ENCODE measurements around the gene KPNA5.
"Not testable (repeated sequence)": the region's sequence is repeated elsewhere in the genome, so short reads cannot be mapped to it uniquely, and the experiment has no call there.

KPNA5 gene

DNA sequence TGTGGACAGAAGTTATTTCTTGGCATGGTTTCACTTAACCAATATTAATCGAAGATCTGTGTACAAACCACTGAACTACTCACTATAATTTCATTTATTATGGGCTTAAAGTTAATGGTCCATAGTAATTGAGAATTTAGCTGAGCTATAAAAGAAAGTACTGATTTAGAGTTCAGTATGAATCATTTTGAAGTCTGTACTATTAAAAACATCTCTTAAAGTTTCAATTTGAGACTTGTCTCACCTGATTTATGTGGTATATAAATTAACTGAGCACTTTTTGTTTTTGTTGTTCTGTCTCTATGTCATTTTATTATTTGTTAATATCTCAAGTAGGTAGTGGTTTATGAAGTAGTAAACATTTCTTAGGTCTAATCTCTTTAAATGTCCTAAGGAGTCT, 24.9 kb downstream of the KPNA5 start:
- no peak for DNase-seq

DNA sequence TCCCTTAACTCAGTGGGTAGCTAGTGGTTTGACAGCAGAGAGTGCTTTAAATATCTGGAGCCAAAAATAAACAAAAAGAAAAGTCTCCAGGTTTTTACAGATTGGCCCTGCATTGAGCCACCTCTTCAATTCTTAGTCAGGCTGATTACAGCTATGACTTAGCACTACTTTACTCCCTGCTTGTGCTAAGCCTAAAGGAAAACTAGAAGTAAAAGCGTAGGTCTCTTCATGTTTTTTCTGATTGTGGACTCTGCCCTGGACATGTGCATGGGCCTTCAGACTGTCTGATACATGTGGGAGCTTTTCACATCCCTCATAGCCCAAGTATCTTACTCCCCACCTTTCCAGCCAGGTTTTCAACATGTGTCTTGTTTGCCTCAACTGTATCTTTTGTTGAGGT, 33.3 kb downstream of the KPNA5 start:
- DNase-seq, result no peak

DNA sequence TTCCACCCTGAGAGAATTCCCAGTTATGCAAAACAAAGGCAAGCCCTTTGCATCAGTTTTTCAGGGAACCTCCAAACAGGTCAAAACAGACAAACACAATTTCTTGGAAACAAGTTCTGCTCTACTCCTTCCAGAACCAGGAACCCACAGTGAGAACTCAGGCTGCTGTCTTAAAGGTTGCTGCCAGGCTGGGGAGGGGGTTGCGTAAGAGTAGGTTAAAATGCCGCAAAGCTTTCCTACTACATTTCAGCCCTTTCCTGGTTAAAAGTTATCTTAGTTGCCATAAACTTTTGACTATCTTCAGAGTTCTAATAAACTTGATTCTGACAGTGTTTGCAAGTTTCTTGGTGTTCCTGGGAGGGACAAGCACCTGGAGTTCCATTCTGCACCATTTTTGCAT, 33.8 kb downstream of the KPNA5 start:
- DNase-seq, result no peak

DNA sequence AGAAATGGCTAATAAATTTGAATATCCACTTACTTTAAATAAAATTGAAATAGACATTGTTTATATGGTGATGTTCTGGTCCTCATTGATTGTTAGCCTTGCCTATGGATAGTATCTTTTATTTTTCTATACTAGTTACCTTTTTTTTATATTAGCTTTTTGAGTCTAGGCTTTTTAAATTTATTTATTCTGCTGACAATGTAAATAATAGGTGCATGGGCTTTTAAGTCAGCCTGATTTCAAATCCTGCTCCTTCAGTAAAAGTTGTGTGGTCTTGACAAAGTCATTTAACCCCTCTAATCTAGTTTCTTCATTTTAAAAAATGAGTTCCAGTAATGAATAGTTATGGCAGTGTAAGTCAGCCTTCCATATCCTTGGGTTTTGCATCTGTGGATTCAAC, 45.9 kb downstream of the KPNA5 start:
- DNase-seq, result no peak

DNA sequence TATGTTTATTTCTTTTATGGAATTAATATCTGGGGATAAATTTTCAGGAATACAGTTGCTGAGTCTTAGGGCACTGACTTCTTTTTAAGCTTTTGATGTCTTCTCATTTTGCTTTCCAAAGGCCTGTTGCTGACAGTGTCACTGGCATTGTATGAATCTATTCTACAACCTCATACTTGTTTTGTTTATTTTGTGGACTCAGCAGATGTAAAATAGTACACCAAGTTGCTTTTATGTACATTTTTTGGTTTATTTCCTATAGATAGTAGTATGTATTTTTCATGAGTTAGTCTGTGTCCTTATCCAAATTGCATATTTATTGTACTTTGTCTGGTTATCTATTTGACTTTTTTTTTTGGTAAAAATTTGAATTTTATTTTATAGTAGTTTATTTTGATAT, 49.5 kb downstream of the KPNA5 start:
- DNase-seq, result no peak

DNA sequence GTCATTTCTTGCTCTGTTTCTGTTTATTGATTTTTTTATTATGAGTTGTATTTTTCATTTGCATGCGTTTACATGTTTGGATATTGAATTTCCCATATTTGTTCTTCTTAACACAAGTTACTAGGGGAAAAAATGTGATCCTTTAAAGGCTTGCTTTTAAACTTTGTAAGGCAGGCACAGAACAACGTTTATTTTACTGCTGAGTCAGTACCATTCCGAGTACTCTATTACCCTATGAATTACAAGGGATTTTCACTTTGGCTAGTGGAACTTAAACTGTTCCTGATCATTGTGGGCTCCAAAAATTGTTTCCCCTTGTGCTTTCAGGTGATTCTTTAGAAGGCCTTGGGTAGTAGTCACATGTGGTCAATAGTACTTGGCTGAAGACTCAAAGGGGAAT, 56.0 kb downstream of the KPNA5 start:
- no peak for DNase-seq

DNA sequence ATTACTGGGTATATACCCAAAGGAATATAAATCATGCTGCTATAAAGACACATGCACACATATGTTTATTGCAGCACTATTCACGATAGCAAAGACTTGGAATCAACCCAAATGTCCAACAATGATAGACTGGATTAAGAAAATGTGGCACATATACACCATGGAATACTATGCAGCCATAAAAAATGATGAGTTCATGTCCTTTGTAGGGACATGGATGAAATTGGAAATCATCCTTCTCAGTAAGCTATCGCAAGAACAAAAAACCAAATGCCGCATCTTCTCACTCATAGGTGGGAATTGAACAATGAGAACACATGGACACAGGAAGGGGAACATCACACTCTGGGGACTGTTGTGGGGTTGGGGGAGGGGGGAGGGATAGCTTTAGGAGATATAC, 59.5 kb downstream of the KPNA5 start:
- not testable (repeated sequence) for DNase-seq

DNA sequence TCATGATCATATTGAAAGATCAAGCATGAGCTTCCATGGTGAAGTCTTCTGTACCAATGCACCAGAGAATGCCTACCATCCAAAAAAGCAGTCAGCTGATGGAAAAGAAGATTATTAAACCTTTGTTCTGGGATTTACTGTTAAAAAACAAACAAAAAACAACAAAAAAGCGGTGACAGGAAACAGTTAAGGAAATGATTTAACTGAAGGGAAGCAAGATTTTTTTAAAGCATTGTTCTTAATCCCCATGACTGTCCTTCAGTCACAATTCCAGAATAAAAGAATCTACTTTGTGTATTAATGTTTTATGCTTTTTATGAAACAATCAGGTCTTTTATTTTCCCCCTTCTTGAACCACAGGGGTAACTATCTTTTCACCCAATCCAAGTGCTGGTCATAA, 60.6 kb downstream of the KPNA5 start:
- no peak for DNase-seq

DNA sequence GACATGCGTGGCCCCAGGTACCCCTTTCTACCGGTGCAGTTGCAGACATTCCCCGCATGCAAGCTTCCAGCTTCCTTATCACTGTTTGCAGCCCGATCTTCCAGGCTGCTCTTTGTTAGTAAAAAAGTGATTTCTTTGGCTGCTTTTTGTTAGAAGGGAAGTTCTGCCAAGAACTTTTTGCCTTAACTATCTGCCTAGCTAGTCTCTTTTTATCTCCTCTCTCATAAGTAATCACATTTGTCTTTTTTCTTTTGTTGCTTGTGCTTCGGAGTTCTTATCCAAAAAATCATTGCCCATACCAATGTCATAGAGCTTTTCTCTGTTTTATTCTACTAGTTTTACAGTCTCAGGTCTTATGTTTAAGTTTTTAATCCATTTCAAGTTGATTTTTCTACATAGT, 64.2 kb downstream of the KPNA5 start:
- DNase-seq, result no peak

DNA sequence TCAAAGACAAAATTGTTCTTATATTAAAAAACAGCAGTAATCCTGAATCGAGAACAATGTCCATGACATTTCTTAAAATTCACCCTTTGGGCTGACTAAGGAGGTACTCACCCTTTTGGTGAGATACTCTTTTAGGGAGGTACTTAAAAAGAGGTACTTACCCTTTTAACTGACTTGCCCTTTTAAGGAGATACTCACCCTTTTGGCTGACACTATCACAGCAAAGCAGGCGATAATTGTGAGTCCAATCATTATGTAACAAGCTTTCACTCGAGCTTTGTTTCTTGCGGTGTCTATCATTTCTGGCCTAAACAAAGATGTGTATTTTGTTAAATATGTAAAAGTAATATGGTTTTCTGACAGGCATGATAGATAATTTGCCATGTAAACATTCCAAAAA, 80.8 kb downstream of the KPNA5 start:
- DNase-seq, result no peak

DNA sequence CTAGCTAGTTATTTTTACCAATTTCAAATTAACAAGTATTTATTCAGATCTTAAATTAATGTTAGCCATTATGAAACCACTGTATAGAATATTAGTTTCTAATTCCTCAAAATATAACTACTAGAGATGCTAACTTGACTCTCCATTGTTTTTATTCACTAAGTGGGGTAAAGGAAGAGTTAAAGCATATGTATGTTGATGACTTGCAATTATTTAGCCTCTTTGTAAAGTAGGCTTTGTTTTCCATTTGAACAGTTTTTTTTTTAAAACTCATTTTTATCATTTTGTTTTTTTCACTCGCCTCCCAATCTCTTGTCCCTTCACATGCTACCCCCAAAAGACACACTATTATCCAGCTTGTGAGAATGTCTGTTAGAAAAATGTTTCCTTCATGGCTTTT, 81.2 kb downstream of the KPNA5 start:
- DNase-seq, result no peak

DNA sequence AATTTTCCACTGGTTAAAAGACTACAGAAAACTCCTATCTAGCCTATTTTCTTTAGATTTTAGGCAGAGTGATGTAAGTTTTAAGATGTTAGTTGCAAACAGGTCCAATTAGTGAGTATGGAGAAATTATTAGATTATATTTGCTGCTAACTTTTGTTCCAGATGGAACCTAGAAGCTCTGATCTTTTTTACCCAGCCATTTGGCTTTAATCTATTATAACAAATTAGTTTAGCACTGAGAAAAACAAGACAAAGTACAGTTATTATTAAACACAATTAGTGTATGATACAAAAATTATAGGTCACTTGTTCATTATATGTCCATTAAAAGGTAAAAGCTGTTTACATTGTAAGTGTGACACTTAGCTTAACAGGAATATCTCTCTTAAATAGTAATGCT, 82.0 kb downstream of the KPNA5 start:
- no peak for DNase-seq

DNA sequence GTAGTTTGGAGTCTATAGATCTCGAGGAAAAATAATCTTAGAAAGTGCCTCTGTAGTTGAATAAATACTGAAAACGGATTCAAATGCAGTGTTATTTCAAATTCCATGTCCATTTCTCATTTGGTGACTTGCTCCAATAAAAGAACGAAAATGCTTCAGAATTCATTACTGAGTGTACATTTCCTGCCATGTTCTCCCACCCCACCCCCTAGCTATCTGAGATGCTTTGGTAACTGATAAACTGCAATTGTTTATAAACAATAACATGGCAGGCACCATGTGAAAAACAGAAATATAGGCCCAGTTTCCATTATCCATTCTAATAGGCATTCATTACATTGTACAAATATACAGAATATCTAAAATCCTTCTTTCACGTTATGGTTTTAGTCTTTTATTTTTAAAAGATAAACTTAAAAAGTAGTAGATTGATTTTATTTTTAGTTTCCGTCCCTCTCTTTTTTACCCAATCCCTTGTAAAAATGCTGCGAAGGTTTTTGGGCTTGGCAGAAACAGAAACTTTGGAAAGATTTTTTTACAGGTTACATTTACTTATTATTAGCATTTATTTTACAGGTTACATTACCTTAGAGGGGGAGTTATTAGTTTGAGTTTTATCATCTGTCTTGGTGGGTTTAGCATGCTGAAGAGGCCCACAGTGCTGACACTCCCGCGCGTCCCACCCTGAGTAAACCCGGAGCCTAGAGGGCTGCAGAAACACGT, 83.1 kb downstream of the KPNA5 start:
- no peak for DNase-seq

DNA sequence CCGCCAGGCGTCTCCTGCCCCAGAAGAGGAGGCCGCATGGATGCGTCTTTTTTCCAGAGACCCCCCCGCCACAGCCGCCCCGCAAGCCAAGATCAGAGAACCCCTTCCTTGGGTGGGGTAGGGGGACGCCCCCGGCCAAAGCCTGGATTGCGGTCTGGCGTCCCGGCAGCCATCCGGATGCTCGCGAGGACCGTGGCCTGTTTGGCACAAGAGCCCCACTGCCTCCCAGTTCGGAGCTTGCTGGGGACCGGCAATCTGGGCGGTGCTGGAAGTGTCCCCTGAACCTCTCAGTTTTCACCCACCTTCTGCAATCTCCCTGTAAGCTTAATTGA, 83.6 kb downstream of the KPNA5 start:
- DNase-seq, result no peak

DNA sequence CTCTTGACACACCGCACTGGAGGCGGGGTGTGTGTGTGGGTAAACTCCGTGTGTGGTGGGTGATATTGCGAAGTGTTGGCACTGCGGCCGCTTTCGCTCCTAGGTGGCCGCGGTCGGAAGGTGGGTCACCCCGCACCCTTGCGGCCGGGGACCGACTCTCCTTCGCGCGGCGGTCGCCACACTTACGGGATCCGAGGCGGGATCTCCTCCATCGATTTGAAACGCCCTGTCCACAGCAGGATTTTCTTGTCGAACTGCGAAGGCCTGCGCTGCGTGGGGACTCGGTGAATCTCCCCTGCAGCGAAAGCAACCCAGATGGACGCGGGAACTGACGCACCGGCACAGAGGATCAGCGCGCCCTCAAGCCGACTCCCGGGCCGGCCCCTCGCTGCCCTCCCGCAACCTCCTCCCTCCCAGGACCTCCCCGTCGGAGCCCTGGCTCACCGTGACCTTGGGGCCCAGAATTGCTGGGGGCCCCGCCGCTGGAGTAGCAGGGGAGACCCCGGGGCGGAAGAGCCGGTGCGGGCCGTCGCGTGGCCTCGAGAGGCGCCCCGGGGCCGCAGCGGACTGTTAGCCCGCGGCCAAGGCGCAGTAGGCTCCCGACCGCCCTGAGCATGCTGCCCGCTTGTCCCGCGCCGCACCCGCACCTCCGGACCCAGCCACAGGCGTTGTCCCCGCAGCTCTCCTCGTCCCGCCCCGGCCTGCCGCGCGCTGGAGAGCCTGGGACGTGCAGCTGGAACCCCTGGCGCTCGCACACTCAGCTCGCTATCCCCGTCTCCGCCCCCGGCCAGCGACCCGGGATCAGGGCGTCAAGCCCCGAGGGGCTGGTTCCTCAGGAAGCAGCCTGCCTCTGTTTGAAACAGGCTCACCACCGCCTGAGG, 84.2 kb downstream of the KPNA5 start, which contains the start of gene FAM162B:
Gene FAM162B (minus strand): TSS at position 759 of the 881 bp plus-strand sequence. CDS start 143 bp downstream, at position 616.
- DNase-seq, result peak; percentile 27 to 29

DNA sequence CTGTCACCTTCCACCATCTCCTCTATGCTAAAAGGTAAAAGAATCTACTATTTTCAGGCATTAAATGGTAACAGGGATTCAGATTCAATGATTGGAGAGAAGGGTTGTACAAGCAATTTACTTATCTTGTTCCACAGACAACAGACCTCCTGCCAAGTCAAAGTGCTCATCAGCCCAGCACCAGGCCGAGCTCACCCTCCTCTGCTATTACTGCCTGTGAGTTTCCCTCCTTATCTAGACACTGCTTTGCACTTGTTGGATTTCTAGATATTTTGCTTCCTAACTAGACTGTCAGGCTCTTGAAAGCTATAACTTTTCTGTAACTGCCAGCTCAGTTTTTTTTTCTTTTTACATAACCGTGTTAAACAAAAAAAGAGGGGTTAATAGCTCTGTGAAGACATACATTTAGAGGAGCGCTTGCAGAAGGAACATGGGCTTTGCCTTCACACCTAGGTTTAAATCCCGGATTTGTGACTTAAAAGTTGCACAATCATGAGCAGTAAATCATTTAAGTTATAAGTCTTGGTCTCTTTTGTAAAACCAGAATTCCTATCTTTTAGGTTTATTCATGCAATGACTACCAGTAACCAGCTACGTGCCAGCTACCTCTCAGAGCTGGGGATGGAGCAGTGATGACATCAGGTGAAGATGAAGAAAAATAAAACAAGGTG, 85.6 kb downstream of the KPNA5 start:
- no peak for DNase-seq

DNA sequence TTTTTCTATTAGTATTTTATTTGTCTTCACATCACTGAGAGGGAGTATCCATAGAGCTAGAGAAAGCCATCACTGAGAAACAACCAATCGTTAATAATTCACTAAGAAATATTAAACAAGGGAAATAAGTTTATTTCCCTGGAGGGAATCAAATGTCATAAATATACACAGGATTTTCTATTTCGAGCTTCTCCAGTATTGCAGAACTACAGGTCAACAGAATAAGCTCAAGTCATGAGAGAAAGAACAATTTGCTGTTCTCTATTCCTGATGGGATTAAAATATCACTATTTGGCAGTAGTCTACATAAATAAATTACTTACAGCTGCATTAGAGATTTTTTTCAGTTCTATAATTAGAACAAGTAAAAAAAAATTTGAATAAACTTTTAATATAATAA, 86.7 kb downstream of the KPNA5 start:
- DNase-seq, result no peak

DNA sequence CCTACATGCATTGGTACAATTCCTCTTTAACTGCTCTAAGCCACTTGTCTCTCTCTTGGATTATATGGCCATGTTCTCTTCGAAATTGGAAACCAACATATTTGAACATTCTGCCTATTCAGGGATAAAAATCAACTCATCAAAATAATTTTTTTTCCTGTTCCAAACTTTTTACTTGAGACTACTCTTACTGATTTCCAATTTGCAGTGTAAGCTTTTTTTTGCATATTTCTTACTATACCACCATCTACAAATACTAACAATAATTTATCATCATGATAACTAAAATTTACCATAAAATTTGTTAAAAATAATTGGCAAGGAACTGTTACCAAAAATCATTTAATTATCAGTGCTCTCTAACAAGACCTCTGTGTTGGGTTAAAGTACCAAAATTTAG, 91.4 kb downstream of the KPNA5 start:
- DNase-seq, result no peak

DNA sequence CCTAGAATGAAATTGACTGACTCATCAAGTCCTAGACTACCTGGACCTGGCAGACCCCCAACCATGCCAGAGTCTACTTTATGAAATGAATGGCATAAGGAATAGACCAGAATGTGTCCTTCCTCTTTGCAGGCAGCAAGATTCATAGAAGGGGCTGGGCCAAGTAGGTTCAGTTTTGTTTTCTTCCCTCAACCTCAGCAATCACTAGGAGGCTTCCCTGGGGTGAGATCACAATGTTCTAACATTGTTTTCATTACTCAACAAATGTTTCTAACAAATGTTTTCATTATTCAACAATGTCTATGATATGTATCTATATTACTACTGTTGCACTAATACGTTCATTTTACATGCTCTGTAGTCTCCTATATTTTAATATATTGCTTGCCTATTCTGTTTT, 92.9 kb downstream of the KPNA5 start:
- no peak for DNase-seq

DNA sequence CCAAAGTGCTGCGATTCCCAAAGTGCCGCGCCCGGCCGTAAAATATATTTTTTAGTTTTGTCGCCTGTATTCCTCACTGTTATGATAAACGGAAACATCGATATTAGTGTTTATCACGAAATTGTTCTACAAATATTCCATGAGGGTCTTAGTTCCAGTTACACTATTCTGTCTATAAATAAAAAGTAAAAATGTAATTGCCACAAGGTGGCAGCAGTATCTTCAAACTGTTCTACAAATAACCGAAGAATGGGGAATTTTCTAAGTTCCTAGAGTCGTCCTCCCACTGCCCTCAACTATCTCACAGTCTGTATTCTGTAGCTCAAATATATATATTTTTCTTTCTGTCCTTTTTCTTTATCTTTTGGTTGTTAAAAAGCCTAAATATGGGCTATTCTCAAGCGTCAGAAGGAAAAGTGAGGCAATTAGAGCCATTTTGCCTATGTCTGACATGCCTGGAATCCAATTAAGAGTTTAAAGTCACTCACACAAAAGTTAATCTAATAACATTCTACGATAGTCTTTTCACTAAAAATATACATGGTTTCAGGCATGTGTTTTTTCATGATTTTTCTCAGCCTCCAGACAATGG, 98.7 kb downstream of the KPNA5 start:
- no peak for DNase-seq

DNA sequence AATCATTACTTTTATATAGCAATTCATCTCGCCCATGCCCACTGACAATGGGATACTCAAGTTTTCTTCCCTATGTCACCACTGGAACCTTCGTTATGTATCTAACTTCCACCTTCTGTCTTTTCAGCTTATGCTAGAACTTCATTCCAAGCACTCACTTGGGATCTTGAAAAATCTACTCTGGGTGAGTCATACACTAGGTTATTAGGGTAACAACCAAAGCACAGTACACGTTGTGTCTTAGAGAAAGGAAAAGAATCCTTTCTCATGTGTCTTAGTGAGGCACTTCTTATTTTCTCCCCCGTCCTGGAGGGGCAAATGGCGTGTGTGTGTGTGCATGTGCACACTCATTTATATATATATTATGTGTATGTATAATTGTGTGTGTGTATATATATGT, 102.8 kb downstream of the KPNA5 start:
- DNase-seq, result no peak

Data from activated T-cell treated with anti-CD3 and anti-CD28 coated beads, Interleukin-2, amount 50 U/mL, for 48 hours (primary cell).